SU-DHL-6 (cell line): Measurements from ENCODE around the gene SMOC2.

ENCODE experiments used
- H2AFZ ChIP-seq: fragments of 200-600 bp; sonication (generic); 2 replicates; pipeline ENCODE4 v1.6.1; 2014; ENCODE audit warnings: low read depth, mild to moderate bottlenecking, moderate library complexity, mixed read lengths, antibody characterized with exemption, low read length; ENCODE audit not compliant: severe bottlenecking
- H3F3A ChIP-seq: fragments of 200-600 bp; shearing (Covaris generic); 2 replicates; pipeline ENCODE4 v1.6.0; 2016; ENCODE audit warnings: antibody characterized with exemption, mild to moderate bottlenecking; ENCODE audit not compliant: insufficient read depth
- H3K27ac ChIP-seq: fragments of 200-600 bp; sonication (generic); 2 replicates; pipeline ENCODE4 v1.5.1; 2016; ENCODE audit warnings: low read depth, mild to moderate bottlenecking, low read length, moderate library complexity, mixed read lengths
- H3K27me3 ChIP-seq: fragments of 200-600 bp; sonication (generic), shearing (Covaris generic); 2 replicates; pipeline ENCODE4 v1.6.0; 2014; ENCODE audit warnings: mild to moderate bottlenecking, low read length
- H3K36me3 ChIP-seq: fragments of 200-600 bp; sonication (generic); 2 replicates; pipeline ENCODE4 v1.6.1; 2014; ENCODE audit warnings: mild to moderate bottlenecking, low read length, mixed read lengths
- H3K4me2 ChIP-seq: fragments of 300-600, 200-600 bp; shearing (Covaris generic), sonication (generic); 2 replicates; pipeline ENCODE4 v1.6.0; 2014; ENCODE audit warnings: low read length, low read depth, mild to moderate bottlenecking; ENCODE audit not compliant: poor library complexity, severe bottlenecking
- H3K4me3 ChIP-seq: fragments of 200-600 bp; sonication (generic); 2 replicates; pipeline ENCODE4 v1.5.1; 2014; ENCODE audit warnings: antibody characterized with exemption, low read length, mild to moderate bottlenecking, mixed read lengths; ENCODE audit not compliant: insufficient read depth, poor library complexity, severe bottlenecking
- H3K79me2 ChIP-seq: fragments of 200-600 bp; sonication (generic); 2 replicates; pipeline ENCODE4 v1.6.1; 2014; ENCODE audit warnings: mild to moderate bottlenecking, low read length, moderate library complexity; ENCODE audit not compliant: insufficient read depth
- H3K9ac ChIP-seq: fragments of 200-600 bp; sonication (generic); 2 replicates; pipeline ENCODE4 v1.7.0; 2014; ENCODE audit warnings: mild to moderate bottlenecking, low read length
- H3K9me2 ChIP-seq: fragments of 200-600 bp; sonication (generic); replicated peaks from 2 replicates; pipeline ENCODE4 v1.6.1; 2014; ENCODE audit warnings: low read length; ENCODE audit not compliant: insufficient read depth
- H3K9me3 ChIP-seq: fragments of 200-600 bp; sonication (generic); 2 replicates; pipeline ENCODE4 v1.6.1; 2014; ENCODE audit warnings: low read length, mixed read lengths; ENCODE audit not compliant: insufficient read depth
- H4K20me1 ChIP-seq: fragments of 200-600 bp; sonication (generic); 2 replicates; pipeline ENCODE4 v1.6.1; 2014; ENCODE audit warnings: low read depth, mild to moderate bottlenecking, antibody characterized with exemption, low read length, moderate library complexity, mixed read lengths
- EZH2phosphoT487 ChIP-seq: fragments of 200-600 bp; sonication (generic), shearing (Covaris generic); conservative IDR thresholded peaks from 2 replicates; pipeline ENCODE4 v1.6.1; 2018; ENCODE audit warnings: mild to moderate bottlenecking, antibody characterized with exemption, low read length, moderate library complexity, mixed read lengths
- TF ChIP-seq, protein P1 (sequence below): fragments of 200-600 bp; sonication (generic); IDR thresholded peaks from one replicate; pipeline ENCODE4 v1.5.1; 2017; ENCODE audit warnings: antibody characterized with exemption, mild to moderate bottlenecking, low read length, moderate library complexity; ENCODE audit not compliant: insufficient read depth, poor library complexity, severe bottlenecking

SMOC2 gene

DNA sequence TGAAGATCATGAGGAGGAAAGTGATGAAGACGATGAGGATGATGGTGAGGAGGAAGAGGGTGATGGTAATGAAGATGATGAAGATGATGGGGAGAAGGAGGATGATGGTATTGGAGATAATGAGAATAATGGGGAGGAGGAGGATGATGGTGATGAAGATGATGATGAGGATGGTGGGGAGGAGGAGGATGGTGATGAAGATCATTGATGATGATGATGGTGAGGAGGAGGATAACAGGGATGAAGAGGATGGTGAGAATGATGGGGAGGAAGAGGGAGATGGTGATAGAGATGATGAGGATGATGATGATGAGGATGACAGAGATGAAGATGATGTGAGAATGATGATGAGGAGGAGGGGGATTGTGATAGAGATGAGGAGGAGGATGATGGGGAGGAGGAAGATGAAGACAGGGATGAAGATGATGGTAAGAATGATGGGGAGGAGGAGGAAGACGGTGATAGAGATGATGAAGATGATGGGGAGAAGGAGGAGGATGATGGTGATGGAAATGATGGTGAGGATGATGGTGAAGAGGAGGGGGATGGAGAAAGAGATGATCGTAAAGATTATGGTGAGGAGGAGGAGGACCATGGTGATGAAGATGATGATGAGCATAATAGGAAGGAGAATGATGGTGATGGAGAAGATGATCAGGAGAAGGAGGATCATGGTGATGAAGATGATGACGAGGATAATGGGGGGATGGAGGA, 273.7 kb downstream of the SMOC2 start:
- Histone ChIP-seq H3K36me3 (no peaks in the 10 kb centered on the region), H3K4me2 (no peak overlapping the region), H3K27ac (no peak overlapping the region), H2AFZ (no peak overlapping the region), H4K20me1 (no peaks in the 10 kb centered on the region), H3K9me2 (no peaks in the 10 kb centered on the region), H3K4me3 (no peak overlapping the region), H3K79me2 (no peaks in the 10 kb centered on the region), H3F3A (no peaks in the 10 kb centered on the region), H3K9me3 (no peaks in the 10 kb centered on the region), H3K9ac (no peak overlapping the region), H3K27me3 (no peaks in the 10 kb centered on the region)
- TF ChIP-seq, protein P1, sequence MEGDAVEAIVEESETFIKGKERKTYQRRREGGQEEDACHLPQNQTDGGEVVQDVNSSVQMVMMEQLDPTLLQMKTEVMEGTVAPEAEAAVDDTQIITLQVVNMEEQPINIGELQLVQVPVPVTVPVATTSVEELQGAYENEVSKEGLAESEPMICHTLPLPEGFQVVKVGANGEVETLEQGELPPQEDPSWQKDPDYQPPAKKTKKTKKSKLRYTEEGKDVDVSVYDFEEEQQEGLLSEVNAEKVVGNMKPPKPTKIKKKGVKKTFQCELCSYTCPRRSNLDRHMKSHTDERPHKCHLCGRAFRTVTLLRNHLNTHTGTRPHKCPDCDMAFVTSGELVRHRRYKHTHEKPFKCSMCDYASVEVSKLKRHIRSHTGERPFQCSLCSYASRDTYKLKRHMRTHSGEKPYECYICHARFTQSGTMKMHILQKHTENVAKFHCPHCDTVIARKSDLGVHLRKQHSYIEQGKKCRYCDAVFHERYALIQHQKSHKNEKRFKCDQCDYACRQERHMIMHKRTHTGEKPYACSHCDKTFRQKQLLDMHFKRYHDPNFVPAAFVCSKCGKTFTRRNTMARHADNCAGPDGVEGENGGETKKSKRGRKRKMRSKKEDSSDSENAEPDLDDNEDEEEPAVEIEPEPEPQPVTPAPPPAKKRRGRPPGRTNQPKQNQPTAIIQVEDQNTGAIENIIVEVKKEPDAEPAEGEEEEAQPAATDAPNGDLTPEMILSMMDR, result no peak
- TF ChIP-seq EZH2phosphoT487, result no peak

DNA sequence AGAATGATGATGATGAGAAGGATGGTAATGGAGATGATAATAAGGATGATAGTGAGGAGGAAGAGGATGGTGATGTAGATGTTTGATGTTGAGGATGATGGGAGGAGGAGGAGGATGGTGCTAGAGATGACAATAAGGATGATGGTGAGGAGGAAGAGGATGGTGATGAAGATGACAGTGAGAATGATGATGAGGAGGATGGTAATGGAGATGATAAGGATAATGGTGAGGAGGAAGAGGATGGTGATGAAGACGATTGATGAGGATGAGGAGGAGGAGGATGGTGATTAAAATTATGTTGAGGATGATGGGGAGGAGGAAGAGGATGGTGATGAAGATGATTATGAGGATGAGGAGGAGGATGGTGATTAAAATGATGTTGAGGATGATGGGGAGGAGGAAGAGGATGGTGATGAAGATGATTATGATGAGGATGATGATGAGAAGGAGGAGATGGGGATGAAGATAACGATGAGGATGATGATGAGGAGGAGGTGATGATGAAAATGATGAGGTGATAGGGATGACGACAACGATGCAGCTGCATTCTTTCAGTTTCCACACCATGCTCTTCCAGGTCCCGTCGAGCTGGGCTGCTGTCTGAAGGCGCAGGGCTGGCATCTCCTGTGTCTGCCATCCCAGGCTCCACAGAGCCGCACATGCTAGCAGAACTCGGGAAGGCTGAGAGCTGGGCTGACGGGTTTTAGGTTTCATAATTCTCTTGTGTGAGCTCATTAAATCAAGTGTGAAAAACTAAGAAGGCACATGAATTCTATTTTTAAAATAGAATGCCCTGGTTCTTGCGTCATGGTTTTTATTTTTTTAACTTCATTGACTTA, 274.9 kb downstream of the SMOC2 start:
- Histone ChIP-seq H3K79me2 (no peaks in the 10 kb centered on the region), H3F3A (no peaks in the 10 kb centered on the region), H3K4me3 (no peak overlapping the region), H2AFZ (no peak overlapping the region), H3K36me3 (no peaks in the 10 kb centered on the region), H3K9ac (no peak overlapping the region), H3K9me2 (no peaks in the 10 kb centered on the region), H4K20me1 (no peaks in the 10 kb centered on the region), H3K9me3 (no peaks in the 10 kb centered on the region), H3K4me2 (no peak overlapping the region), H3K27ac (no peak overlapping the region), H3K27me3 (no peaks in the 10 kb centered on the region)
- TF ChIP-seq, protein P1, result no peak
- no peak for TF ChIP-seq EZH2phosphoT487

DNA sequence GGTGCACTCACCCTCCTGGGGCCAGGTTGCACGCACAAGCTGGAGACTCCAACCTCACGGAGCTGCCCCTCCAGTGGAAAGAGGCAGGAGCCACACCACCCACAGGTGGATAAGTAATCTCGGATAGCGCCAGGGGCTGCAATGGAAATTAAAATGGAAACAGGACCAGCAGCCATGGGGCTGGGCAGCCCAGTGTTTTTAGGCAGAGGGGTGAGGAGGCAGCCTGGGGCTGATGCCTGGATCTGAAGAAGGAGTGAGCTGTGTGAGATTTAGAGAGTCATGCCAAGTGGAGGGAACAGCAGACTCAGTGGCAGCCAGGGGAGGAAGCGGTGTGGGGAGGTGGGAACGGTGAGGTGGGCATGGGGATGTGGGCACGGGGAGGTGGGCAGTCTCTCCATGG, 275.6 kb downstream of the SMOC2 start:
- no peak overlapping the region for H3K27ac ChIP-seq
- TF ChIP-seq, protein P1, result no peak
- TF ChIP-seq EZH2phosphoT487, result no peak
- H3K36me3 ChIP-seq, result no peaks in the 10 kb centered on the region
- H3F3A ChIP-seq, result no peaks in the 10 kb centered on the region
- no peak overlapping the region for H3K9ac ChIP-seq
- no peaks in the 10 kb centered on the region for H3K9me2 ChIP-seq
- H4K20me1 ChIP-seq, result no peaks in the 10 kb centered on the region
- H3K9me3 ChIP-seq, result no peaks in the 10 kb centered on the region
- no peak overlapping the region for H2AFZ ChIP-seq
- no peaks in the 10 kb centered on the region for H3K79me2 ChIP-seq
- H3K27me3 ChIP-seq, result no peaks in the 10 kb centered on the region
- no peak overlapping the region for H3K4me2 ChIP-seq
- no peak overlapping the region for H3K4me3 ChIP-seq
